HEK293T (cell line): ENCODE measurements around the gene MADCAM1.

ENCODE experiments used
- CTCF ChIA-PET: fragments of 350-600 bp; formaldehyde crosslinking; extraction: SDS; loops from one replicate; lab custom pipeline; 2021; ENCODE audit warnings: antibody characterized with exemption, inconsistent platforms; lab: Yijun Ruan, JAX
- POLR2A ChIA-PET: fragments of 350-600 bp; formaldehyde crosslinking; extraction: SDS; loops from one replicate; lab custom pipeline; 2020; ENCODE audit warnings: antibody characterized with exemption, inconsistent platforms; lab: Yijun Ruan, JAX
- DNase-seq: peaks from one replicate; pipeline ENCODE4 v3.0.0; 2012; ENCODE audit warnings: mixed read lengths; ENCODE audit errors: extremely low spot score
- ARNT ChIP-seq: fragments of 450-650 bp; IDR thresholded peaks from 2 replicates; pipeline ENCODE4 v1.6.1; 2017; ENCODE audit warnings: mild to moderate bottlenecking
- BHLHE40 ChIP-seq: fragments of 450-650 bp; IDR thresholded peaks from 2 replicates; pipeline ENCODE4 v1.6.1; 2016; ENCODE audit warnings: mild to moderate bottlenecking, moderate library complexity, borderline replicate concordance
- CTBP1 ChIP-seq: fragments of 450-650 bp; IDR thresholded peaks from 2 replicates; pipeline ENCODE4 v1.6.1; 2016; ENCODE audit warnings: borderline replicate concordance
- ELF4 ChIP-seq: fragments of 450-650 bp; IDR thresholded peaks from 2 replicates; pipeline ENCODE4 v1.6.1; 2017; ENCODE audit warnings: antibody characterized with exemption
- FOXA1 ChIP-seq: fragments of 450-650 bp; IDR thresholded peaks from 2 replicates; pipeline ENCODE4 v1.6.1; 2016; ENCODE audit warnings: mild to moderate bottlenecking
- FOXK2 ChIP-seq: fragments of 450-650 bp; IDR thresholded peaks from 2 replicates; pipeline ENCODE4 v1.6.1; 2016; ENCODE audit warnings: mild to moderate bottlenecking
- FOXM1 ChIP-seq: fragments of 450-650 bp; IDR thresholded peaks from 2 replicates; pipeline ENCODE4 v1.6.1; 2017; ENCODE audit warnings: mild to moderate bottlenecking, borderline replicate concordance
- HDGF ChIP-seq: fragments of 450-650 bp; IDR thresholded peaks from 2 replicates; pipeline ENCODE4 v1.6.1; 2017; ENCODE audit warnings: antibody characterized with exemption, borderline replicate concordance
- L3MBTL2 ChIP-seq: fragments of 450-650 bp; conservative IDR thresholded peaks from 2 replicates; pipeline ENCODE4 v1.6.1; 2016; ENCODE audit warnings: mild to moderate bottlenecking
- LEF1 ChIP-seq: fragments of 450-650 bp; IDR thresholded peaks from 2 replicates; pipeline ENCODE4 v1.6.1; 2017; ENCODE audit warnings: mild to moderate bottlenecking, borderline replicate concordance
- NFRKB ChIP-seq: fragments of 450-650 bp; IDR thresholded peaks from 2 replicates; pipeline ENCODE4 v1.6.1; 2016; ENCODE audit warnings: mild to moderate bottlenecking, moderate library complexity
- PKNOX1 ChIP-seq: fragments of 450-650 bp; IDR thresholded peaks from 2 replicates; pipeline ENCODE4 v1.6.1; 2016
- SP1 ChIP-seq: fragments of 450-650 bp; IDR thresholded peaks from 2 replicates; pipeline ENCODE4 v1.6.1; 2017
- SUZ12 ChIP-seq: fragments of 450-650 bp; IDR thresholded peaks from 2 replicates; pipeline ENCODE4 v1.6.1; 2016; ENCODE audit warnings: mild to moderate bottlenecking
- TARDBP ChIP-seq: fragments of 450-650 bp; IDR thresholded peaks from 2 replicates; pipeline ENCODE4 v1.6.1; 2016
- ZNF384 ChIP-seq: fragments of 450-650 bp; IDR thresholded peaks from 2 replicates; pipeline ENCODE4 v1.6.1; 2016

MADCAM1 gene

DNA sequence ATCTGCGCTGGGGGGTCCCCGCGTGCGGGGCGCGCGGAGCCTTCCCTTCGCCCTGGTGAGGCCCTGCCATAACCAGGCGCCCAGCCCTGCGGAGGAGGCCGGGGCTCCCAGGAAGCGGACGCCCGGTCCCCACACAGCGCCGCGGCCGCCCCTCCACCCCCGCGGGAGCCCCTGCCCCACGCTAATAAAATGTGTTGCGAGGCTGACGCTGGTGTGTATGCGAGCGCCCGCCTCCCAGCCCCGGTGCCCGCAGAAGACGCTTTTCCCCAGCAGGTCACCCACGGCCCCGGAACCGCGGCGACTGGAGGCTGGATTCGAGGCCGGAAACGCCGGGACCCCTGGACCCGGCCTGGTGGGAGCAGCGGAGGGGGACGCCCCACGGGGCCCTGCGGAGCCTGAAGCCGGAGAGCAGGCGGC is 23.2 kb downstream of the MADCAM1 start:
- no peak for DNase-seq
- ChIA-PET CTCF (interaction anchor here (0.7 kb wide), 1 partner anchor 107 kb away, joined by 4 read pairs; no protein-coding TSS in a partner anchor), POLR2A (no interaction called here)
- TF ChIP-seq HDGF = no peak
- no peak for TF ChIP-seq CTBP1
- no peak for TF ChIP-seq FOXK2
- no peak for TF ChIP-seq ELF4
- TF ChIP-seq ZNF384 = no peak
- no peak for TF ChIP-seq SP1

- ChIA-PET CTCF (no interaction called here), POLR2A (interaction anchor here (1.6 to 3.0 kb wide), 3 partner anchors 8 to 16 kb away, joined by 4 to 20 read pairs (median 8); partner anchors contain the start of gene CDC34)
- TF ChIP-seq FOXM1 (no peak), SUZ12 (no peak), ARNT (no peak), BHLHE40 (no peak), FOXA1 (no peak), HDGF (no peak)
- no peak for DNase-seq
Measured at GRCh38 chr19:522726-523125, 26.4 kb downstream of the MADCAM1 start.

GRCh38 chr19:524062-524674 is 27.9 kb downstream of the MADCAM1 start:
- CTCF ChIA-PET = no interaction called here
- POLR2A ChIA-PET = no interaction called here
- no peak for DNase-seq
- TF ChIP-seq SUZ12 (no peak), FOXA1 (no peak), TARDBP (no peak), FOXK2 (no peak), ZNF384 (no peak), BHLHE40 (no peak)

GRCh38 chr19:525029-525428 is 28.7 kb downstream of the MADCAM1 start:
- TF ChIP-seq HDGF (no peak), L3MBTL2 (no peak), ZNF384 (no peak), LEF1 (no peak), CTBP1 (no peak), FOXK2 (no peak), FOXA1 (no peak), ARNT (no peak)
- no peak for DNase-seq
- ChIA-PET POLR2A (no interaction called here), CTCF (no interaction called here)

DNA sequence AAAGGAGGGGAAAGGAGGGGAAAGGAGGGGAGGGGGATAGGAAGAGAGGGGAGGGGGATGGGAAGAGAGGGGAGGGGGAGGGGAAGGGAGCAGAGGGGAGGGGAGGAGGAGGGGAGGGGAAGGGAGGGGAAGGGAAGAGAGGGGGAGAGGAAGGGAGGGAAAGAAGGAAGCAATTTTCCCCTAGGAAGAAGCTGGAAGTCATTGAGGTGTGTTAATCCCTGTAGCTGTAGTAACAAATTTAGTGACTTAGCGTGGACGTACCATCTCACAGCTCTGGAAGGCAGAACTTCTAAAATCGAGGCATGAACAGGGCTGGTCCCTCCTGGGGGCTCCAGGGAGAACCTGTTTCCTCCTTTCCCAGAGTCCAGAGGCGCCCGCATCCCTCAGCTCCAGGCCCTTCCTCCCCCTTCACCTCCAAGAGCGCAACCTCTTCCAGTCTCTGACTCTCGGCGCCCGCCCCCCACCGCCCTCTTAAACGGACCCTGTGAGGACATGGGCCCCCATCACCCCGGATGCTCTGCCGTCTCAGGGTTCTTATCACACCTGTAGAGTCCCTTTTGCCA is 29.7 kb downstream of the MADCAM1 start:
- CTCF ChIA-PET = no interaction called here
- no peak for DNase-seq
- POLR2A ChIA-PET = no interaction called here
- TF ChIP-seq FOXM1 (no peak), CTBP1 (no peak), NFRKB (no peak), L3MBTL2 (no peak), FOXA1 (no peak)

- ChIA-PET CTCF (interaction anchor here (0.8 to 3.3 kb wide), 2 partner anchors 20 to 24 kb away, joined by 3 to 26 read pairs; no protein-coding TSS in a partner anchor), POLR2A (interaction anchor here (0.6 to 3.1 kb wide), 11 partner anchors 9 to 47 kb away, joined by 3 to 24 read pairs (median 7); partner anchors contain the start of gene TPGS1)
- no peak for DNase-seq
- TF ChIP-seq PKNOX1 = no peak
- no peak for TF ChIP-seq BHLHE40
- TF ChIP-seq FOXK2 = no peak
- no peak for TF ChIP-seq ARNT
- TF ChIP-seq ZNF384 = peak; percentile 69
Measured at GRCh38 chr19:530134-531008, 34.1 kb downstream of the MADCAM1 start.

DNA sequence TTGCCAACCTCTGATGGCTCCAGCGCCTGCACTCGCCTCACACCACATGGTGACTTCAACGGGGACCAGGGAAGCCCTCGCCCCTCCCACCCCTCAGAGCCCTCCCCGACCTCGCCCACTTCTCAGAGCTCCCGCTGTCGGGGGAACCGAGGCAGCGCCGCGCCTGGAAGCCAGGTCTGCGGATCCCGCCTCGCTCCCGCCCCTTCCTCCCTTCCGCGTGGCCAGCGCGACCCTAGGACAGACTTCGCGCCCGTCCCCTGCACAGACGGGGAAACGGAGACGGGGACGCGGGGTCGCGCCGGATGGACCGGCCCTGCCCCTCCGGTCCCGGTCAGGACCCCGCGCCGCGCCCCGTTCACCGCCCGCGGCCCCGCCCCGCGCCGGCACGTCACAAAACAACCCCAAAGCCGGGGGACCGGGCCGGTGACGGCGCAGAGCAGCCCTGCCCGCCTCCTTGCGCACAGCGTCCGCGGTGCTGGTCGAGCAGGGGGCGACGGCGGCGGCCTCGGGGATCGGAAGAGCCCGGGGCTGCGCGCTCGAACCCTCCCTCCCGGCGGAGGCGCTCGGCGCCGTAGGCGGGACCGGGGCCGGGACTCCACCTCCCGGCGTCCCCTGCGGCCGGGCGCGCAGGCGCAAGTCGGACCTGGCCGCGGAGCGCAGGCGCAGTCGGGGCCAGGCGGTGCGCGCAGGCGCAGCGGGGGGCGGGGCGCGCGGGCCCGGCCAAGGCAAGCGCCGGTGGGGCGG is 34.9 kb downstream of the MADCAM1 start:
- DNase-seq = peak; percentile 99
- ChIA-PET POLR2A (interaction anchor here (0.6 to 3.1 kb wide), 17 partner anchors 10 to 132 kb away, joined by 3 to 24 read pairs (median 5); partner anchors contain the start of genes BSG, RNF126 and TPGS1), CTCF (interaction anchor here (0.8 to 3.3 kb wide), 3 partner anchors 21 to 25 kb away, joined by 3 to 26 read pairs (median 11); no protein-coding TSS in a partner anchor)
- TF ChIP-seq HDGF = no peak
- peak; percentile 63 for TF ChIP-seq L3MBTL2
- TF ChIP-seq LEF1 = 0 out of 2 replicates have a peak, but pooled peaks have one; percentile 54
- no peak for TF ChIP-seq SP1
- TF ChIP-seq ARNT = no peak
- TF ChIP-seq ELF4 = no peak
- TF ChIP-seq FOXK2 = no peak
- TF ChIP-seq FOXA1 = no peak
